ENCODE results near the gene EGR2. TPM values are rescaled to one million over a fixed set of nuclear protein-coding genes. Genes with fewer than 3 reads are reported as not detected.

EGR2 gene
- total RNA-seq, 1 donor from 2014 or later, result 9.4 TPM

DNA sequence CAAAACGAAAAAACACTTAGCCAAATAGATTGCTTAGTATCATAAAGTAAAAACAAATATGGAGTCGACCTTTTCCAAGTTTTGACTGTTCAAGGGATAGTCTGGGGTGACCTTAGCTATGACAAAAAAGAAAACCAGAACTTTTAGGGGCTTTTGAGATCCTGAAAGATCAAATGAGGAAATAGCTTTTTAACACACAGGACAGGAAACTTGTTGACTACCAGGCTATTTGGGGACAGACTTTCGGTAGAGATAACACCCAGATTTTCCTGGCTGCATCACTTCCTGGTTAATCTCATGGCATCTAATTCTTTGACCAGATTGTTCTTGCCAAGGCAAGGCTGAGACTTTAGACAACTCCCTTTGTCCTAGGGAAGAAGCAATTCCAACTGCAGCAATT, 34.5 kb upstream of the EGR2 start:
- no peak for DNase-seq
- TF ChIP-seq, protein P1, sequence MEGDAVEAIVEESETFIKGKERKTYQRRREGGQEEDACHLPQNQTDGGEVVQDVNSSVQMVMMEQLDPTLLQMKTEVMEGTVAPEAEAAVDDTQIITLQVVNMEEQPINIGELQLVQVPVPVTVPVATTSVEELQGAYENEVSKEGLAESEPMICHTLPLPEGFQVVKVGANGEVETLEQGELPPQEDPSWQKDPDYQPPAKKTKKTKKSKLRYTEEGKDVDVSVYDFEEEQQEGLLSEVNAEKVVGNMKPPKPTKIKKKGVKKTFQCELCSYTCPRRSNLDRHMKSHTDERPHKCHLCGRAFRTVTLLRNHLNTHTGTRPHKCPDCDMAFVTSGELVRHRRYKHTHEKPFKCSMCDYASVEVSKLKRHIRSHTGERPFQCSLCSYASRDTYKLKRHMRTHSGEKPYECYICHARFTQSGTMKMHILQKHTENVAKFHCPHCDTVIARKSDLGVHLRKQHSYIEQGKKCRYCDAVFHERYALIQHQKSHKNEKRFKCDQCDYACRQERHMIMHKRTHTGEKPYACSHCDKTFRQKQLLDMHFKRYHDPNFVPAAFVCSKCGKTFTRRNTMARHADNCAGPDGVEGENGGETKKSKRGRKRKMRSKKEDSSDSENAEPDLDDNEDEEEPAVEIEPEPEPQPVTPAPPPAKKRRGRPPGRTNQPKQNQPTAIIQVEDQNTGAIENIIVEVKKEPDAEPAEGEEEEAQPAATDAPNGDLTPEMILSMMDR (IDR thresholded peaks at IDR 0.05), result no peak
- ChIA-PET CTCF (no interaction called here), POLR2A (interaction anchor here (1.1 kb wide), 1 partner anchor 93 kb away, joined by 5 read pairs; no protein-coding TSS in a partner anchor)
- intact Hi-C loops (cut with micrococcal nuclease), result no loop called here
- ATAC-seq (ENCODE audit: low read depth), result no peak
- no peaks in the 10 kb centered on the region for H3K36me3 Mint-ChIP-seq (ENCODE audit: low read depth)
- no peaks in the 10 kb centered on the region for H3K27me3 Mint-ChIP-seq
- H3K27ac Mint-ChIP-seq, result no peak overlapping the region
- H3K9me3 Mint-ChIP-seq, result peaks cover 17% of the 10 kb centered on the region
- no peak overlapping the region for H3K4me3 Mint-ChIP-seq
- H3K4me1 Mint-ChIP-seq, result peaks cover 39% of the 10 kb centered on the region

DNA sequence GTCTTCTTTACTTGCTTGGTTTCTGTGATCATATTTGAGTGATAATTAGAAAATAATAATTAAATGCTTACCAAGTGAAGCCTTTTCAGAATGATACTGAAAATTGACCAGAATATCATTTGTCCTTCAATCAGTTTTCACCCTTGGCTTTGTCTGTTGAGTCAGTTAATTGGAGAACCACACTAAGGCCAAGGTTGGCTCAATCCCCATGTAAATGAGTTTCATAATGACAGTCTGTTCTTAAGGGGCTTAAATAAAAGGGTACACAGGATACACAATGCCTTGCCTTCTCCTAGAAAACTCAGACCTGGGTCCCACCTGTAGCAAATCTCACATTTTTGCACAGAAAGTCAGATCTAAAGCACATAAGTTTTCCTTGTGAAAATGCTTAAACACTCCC, 31.3 kb upstream of the EGR2 start:
- intact Hi-C loops (cut with micrococcal nuclease), result no loop called here
- ChIA-PET POLR2A (no interaction called here), CTCF (no interaction called here)
- Mint-ChIP-seq H3K27me3 (no peaks in the 10 kb centered on the region), H3K27ac (no peak overlapping the region), H3K4me1 (peaks cover 21% of the 10 kb centered on the region), H3K36me3 (ENCODE audit: low read depth) (no peaks in the 10 kb centered on the region), H3K4me3 (no peak overlapping the region), H3K9me3 (peaks cover 17% of the 10 kb centered on the region)
- DNase-seq (no peak), ATAC-seq (ENCODE audit: low read depth) (no peak)
- TF ChIP-seq, protein P1 (IDR thresholded peaks at IDR 0.05), result no peak

DNA sequence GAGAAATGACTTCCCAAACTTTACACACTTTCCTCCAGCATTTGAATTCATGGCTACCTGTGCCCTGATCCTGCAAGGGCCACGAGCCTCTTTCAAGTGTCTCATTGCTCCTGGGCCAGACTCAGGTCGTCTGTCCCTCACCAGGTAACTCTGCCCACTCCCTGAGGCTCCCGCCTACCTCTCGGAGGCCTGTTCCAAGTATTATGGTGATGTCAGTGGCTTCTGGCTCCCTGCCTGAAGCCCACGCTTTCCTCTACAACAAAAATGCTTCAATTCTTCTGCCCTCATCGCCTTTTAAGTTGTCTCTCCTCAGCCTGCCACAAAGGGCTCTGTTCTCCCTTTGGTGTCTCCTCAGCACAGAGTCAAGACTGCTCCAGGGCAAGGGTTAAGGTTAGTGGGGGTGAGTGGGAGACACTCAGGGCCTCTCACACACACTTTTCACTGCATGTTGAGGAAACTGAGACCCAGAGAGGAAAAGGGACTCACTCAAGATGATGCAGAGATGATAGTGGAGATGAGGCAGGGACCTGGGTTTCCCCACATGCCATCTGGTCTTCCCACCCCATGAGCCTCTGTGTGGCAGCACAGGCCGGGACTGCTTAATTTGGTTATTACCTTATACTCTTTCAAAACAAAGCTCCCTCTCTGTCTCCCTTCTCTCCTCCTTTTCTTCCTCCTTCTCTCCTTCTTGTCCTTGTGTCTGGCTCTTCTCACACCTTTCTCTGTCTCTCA, 28.3 kb upstream of the EGR2 start:
- CTCF ChIA-PET, result no interaction called here
- Mint-ChIP-seq H3K4me1 (no peaks in the 10 kb centered on the region), H3K36me3 (ENCODE audit: low read depth) (no peaks in the 10 kb centered on the region), H3K9me3 (peaks cover 17% of the 10 kb centered on the region), H3K4me3 (no peak overlapping the region), H3K27ac (no peak overlapping the region), H3K27me3 (no peaks in the 10 kb centered on the region)
- POLR2A ChIA-PET, result no interaction called here
- TF ChIP-seq, protein P1 (IDR thresholded peaks at IDR 0.05), result no peak
- ATAC-seq (ENCODE audit: low read depth), result no peak
- no peak for DNase-seq
- intact Hi-C loops (cut with micrococcal nuclease), result no loop called here

DNA sequence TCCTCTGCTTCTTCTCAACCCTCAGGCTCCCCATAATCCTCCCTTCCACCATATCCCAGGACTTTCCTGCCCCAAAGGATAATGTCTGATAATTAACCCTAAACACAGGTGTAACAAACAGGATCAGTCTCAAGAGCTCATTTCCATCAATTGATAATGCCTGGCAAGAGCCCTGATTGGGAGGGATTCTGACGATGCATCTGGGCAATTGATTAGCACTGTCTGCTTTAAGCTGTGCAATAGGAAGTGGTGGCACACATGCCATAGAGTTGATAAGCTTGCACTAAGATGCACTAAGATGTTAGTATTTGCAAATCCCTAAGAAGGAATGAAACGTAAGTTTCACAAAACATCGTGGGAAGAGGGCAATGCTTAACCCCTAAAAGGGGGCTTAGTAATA, 27.4 kb upstream of the EGR2 start:
- no peak for DNase-seq
- ATAC-seq (ENCODE audit: low read depth), result no peak
- peaks cover 16% of the 10 kb centered on the region for H3K9me3 Mint-ChIP-seq
- no peaks in the 10 kb centered on the region for H3K36me3 Mint-ChIP-seq (ENCODE audit: low read depth)
- TF ChIP-seq, protein P1 (IDR thresholded peaks at IDR 0.05), result no peak
- intact Hi-C loops (cut with micrococcal nuclease), result no loop called here
- H3K4me1 Mint-ChIP-seq, result no peaks in the 10 kb centered on the region
- ChIA-PET CTCF (no interaction called here), POLR2A (interaction anchor here (0.6 kb wide), 1 partner anchor 8 kb away, joined by 9 read pairs; no protein-coding TSS in a partner anchor)
- no peak overlapping the region for H3K27ac Mint-ChIP-seq
- H3K27me3 Mint-ChIP-seq, result no peaks in the 10 kb centered on the region
- no peak overlapping the region for H3K4me3 Mint-ChIP-seq

DNA sequence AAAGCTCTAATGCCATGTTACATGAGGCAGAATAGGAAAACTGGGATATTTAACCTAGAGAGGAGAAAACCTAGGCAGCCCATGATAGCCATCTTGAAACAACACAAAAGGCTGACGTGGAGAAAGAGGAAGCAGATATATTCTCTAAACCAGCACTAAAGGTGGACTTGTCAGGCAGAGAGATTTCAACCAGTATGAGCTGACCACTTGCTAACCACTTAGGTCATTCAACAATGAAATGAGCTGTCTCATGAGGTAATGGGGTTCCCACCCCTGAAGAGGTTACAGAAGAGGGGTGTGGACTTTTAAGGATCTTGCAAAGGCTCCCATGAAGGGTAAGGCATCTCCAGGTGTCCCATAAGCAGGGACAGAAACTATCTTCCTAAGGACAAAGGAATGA, 26.8 kb upstream of the EGR2 start:
- ATAC-seq (ENCODE audit: low read depth) (no peak), DNase-seq (no peak)
- TF ChIP-seq, protein P1 (IDR thresholded peaks at IDR 0.05), result no peak
- CTCF ChIA-PET, result no interaction called here
- Mint-ChIP-seq H3K27ac (no peak overlapping the region), H3K4me1 (no peaks in the 10 kb centered on the region), H3K9me3 (peaks cover 9% of the 10 kb centered on the region), H3K36me3 (ENCODE audit: low read depth) (no peaks in the 10 kb centered on the region), H3K27me3 (no peaks in the 10 kb centered on the region), H3K4me3 (no peak overlapping the region)
- intact Hi-C loops (cut with micrococcal nuclease), result no loop called here
- POLR2A ChIA-PET, result no interaction called here
